ENCODE results near the gene RAB20.
"Not testable (repeated sequence)": the region's sequence is repeated elsewhere in the genome, so short reads cannot be mapped to it uniquely, and the experiment has no call there.

The RAB20 gene

GRCh38 chr13:110492679-110493593, 68.6 kb downstream of the RAB20 start:
- DNase-seq (ENCODE audit: low read depth in 2 of 2, low spot score in 1 of 2): no peak

GRCh38 chr13:110491869-110492678, 69.4 kb downstream of the RAB20 start:
- no peak for DNase-seq (ENCODE audit: low read depth in 2 of 2, low spot score in 1 of 2)

GRCh38 chr13:110490009-110490770, 71.3 kb downstream of the RAB20 start:
- DNase-seq (ENCODE audit: low read depth in 2 of 2, low spot score in 1 of 2): no peak

- DNase-seq (ENCODE audit: low read depth in 2 of 2, low spot score in 1 of 2): not testable (repeated sequence)
Observed at GRCh38 chr13:110486880-110487279, 74.6 kb downstream of the RAB20 start.

- no peak for DNase-seq (ENCODE audit: low read depth in 2 of 2, low spot score in 1 of 2)
Observed at GRCh38 chr13:110486061-110486715, 75.3 kb downstream of the RAB20 start.

GRCh38 chr13:110485604-110486003, 75.9 kb downstream of the RAB20 start:
- no peak for DNase-seq (ENCODE audit: low read depth in 2 of 2, low spot score in 1 of 2)

GRCh38 chr13:110484290-110485048, 77.1 kb downstream of the RAB20 start:
- no peak for DNase-seq (ENCODE audit: low read depth in 2 of 2, low spot score in 1 of 2)

GRCh38 chr13:110483386-110483968, 78.0 kb downstream of the RAB20 start:
- DNase-seq (ENCODE audit: low read depth in 2 of 2, low spot score in 1 of 2): no peak

- DNase-seq (ENCODE audit: low read depth in 2 of 2, low spot score in 1 of 2): no peak
Observed at GRCh38 chr13:110480161-110480560, 81.4 kb downstream of the RAB20 start.

- DNase-seq (ENCODE audit: low read depth in 2 of 2, low spot score in 1 of 2): no peak
Observed at GRCh38 chr13:110479648-110480047, 81.9 kb downstream of the RAB20 start.

- DNase-seq (ENCODE audit: low read depth in 2 of 2, low spot score in 1 of 2): no peak
Observed at GRCh38 chr13:110479215-110479545, 82.3 kb downstream of the RAB20 start.

GRCh38 chr13:110478405-110479214, 82.9 kb downstream of the RAB20 start:
- DNase-seq (ENCODE audit: low read depth in 2 of 2, low spot score in 1 of 2): no peak

GRCh38 chr13:110477706-110478245, 83.7 kb downstream of the RAB20 start:
- DNase-seq (ENCODE audit: low read depth in 2 of 2, low spot score in 1 of 2): no peak

- DNase-seq (ENCODE audit: low read depth in 2 of 2, low spot score in 1 of 2): no peak
Observed at GRCh38 chr13:110476220-110476617, 85.3 kb downstream of the RAB20 start.

GRCh38 chr13:110475550-110476219, 85.8 kb downstream of the RAB20 start:
- DNase-seq (ENCODE audit: low read depth in 2 of 2, low spot score in 1 of 2): no peak

- no peak for DNase-seq (ENCODE audit: low read depth in 2 of 2, low spot score in 1 of 2)
Observed at GRCh38 chr13:110475117-110475516, 86.4 kb downstream of the RAB20 start.

- DNase-seq (ENCODE audit: low read depth in 2 of 2, low spot score in 1 of 2): no peak
Observed at GRCh38 chr13:110474713-110475112, 86.8 kb downstream of the RAB20 start.
